Endothelial cell of umbilical vein (primary cell): ENCODE results near the gene XPO5.

Experiments used
- EZH2 ChIP-seq: IDR thresholded peaks from 2 replicates; pipeline ENCODE4 v1.6.1; 2012; ENCODE audit warnings: borderline replicate concordance, low read depth, mild to moderate bottlenecking, moderate library complexity, low read length, inconsistent platforms; ENCODE audit not compliant: severe bottlenecking
- GATA2 ChIP-seq: IDR thresholded peaks from 2 replicates; pipeline ENCODE4 v1.7.0; 2011; ENCODE audit warnings: low read depth, mild to moderate bottlenecking, moderate library complexity, mixed read lengths, low read length; ENCODE audit not compliant: insufficient read length, insufficient read depth
- MYC ChIP-seq: IDR thresholded peaks from one replicate; pipeline ENCODE4 v1.6.1; 2011; ENCODE audit warnings: mild to moderate bottlenecking, low read depth, low read length
- POLR2A ChIP-seq: IDR thresholded peaks from 2 replicates; pipeline ENCODE4 v1.6.1; 2012; ENCODE audit warnings: low read depth, mild to moderate bottlenecking, control low read depth, low read length
- TF ChIP-seq, protein P1 (sequence below), 2 donors: IDR thresholded peaks; 1 replicate in 1 of 2; 2 replicates in 1 of 2; pipeline ENCODE4 v1.5.1; 2011; ENCODE audit warnings: low read length in 2 of 2, mild to moderate bottlenecking in 2 of 2, moderate library complexity in 2 of 2, control low read depth in 1 of 2, inconsistent platforms in 1 of 2, low read depth in 1 of 2; ENCODE audit not compliant: insufficient read depth in 1 of 2; ENCODE audit errors: extremely low read depth in 1 of 2

DNA sequence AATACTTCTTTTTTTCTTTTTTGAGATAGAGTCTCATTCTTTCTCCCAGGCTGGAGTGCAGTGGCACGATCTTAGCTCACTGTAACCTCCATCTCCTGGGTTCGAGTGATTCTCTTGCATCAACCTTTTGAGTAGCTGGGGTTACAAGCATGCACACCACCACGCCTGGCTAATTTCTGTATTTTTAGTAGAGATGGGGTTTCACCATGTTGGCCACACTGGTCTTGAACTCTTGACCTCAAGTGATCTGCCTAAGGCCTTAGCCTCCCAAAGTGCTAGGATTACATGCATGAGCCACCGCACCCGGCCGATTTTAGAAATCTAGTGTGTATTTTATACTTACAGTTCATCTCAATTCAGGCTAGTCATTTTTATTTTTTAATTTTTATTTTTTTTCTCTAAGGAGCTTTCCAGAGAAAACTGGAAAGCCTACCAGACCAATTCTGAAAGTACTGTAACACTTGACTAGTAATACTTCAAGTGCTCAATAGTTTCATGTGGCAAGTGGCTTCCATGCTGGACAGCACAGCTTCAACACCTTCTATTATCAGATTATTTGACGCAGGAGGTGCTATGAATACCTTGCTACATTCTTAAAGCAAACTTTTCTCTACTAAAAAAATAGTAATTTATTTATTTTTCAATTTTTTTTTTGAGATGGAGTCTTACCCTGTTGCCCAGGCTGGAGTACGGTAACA is 33.9 kb downstream of the XPO5 start:
- TF ChIP-seq, protein P1, sequence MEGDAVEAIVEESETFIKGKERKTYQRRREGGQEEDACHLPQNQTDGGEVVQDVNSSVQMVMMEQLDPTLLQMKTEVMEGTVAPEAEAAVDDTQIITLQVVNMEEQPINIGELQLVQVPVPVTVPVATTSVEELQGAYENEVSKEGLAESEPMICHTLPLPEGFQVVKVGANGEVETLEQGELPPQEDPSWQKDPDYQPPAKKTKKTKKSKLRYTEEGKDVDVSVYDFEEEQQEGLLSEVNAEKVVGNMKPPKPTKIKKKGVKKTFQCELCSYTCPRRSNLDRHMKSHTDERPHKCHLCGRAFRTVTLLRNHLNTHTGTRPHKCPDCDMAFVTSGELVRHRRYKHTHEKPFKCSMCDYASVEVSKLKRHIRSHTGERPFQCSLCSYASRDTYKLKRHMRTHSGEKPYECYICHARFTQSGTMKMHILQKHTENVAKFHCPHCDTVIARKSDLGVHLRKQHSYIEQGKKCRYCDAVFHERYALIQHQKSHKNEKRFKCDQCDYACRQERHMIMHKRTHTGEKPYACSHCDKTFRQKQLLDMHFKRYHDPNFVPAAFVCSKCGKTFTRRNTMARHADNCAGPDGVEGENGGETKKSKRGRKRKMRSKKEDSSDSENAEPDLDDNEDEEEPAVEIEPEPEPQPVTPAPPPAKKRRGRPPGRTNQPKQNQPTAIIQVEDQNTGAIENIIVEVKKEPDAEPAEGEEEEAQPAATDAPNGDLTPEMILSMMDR (IDR thresholded peaks at IDR 0.05; ENCODE audit: extremely low read depth in 1 of 2, insufficient read depth in 1 of 2, low read depth in 1 of 2, low read length in 2 of 2): no peak
- TF ChIP-seq POLR2A (no peak), GATA2 (no peak), EZH2 (no peak), MYC (no peak)
